ENCODE data around the gene LRRC71. TPM values are rescaled to one million over a fixed set of nuclear protein-coding genes. Genes with fewer than 3 reads are reported as not detected.

LRRC71 gene
- total RNA-seq, 1 experiment from 2014 or later: not detected

DNA sequence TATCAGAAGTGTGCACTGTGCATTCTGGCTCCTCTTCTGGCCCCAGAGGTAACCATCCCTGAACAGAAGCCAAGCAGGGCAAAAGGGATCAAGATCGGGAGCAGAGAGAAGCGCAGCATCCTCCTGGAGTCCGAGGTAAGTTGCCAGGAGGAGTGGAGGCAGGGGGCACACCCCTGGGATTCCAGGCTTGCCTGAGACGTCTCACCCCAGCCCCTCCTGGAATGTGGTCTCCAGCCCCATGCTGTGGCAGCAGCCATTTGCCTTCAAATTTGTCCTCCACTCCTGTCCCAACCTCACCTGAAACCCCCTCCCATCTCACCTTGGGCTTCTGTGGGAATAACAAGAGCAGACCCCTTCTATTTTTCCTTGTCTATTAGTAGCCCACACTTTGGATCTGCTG, 10.1 kb downstream of the LRRC71 start:
- TF ChIP-seq, protein P1, sequence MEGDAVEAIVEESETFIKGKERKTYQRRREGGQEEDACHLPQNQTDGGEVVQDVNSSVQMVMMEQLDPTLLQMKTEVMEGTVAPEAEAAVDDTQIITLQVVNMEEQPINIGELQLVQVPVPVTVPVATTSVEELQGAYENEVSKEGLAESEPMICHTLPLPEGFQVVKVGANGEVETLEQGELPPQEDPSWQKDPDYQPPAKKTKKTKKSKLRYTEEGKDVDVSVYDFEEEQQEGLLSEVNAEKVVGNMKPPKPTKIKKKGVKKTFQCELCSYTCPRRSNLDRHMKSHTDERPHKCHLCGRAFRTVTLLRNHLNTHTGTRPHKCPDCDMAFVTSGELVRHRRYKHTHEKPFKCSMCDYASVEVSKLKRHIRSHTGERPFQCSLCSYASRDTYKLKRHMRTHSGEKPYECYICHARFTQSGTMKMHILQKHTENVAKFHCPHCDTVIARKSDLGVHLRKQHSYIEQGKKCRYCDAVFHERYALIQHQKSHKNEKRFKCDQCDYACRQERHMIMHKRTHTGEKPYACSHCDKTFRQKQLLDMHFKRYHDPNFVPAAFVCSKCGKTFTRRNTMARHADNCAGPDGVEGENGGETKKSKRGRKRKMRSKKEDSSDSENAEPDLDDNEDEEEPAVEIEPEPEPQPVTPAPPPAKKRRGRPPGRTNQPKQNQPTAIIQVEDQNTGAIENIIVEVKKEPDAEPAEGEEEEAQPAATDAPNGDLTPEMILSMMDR (IDR thresholded peaks at IDR 0.05; ENCODE audit: insufficient read depth in 1 of 2, low read depth in 1 of 2, low read length in 1 of 2, severe bottlenecking in 1 of 2, unreplicated experiment in 1 of 2): no peak
- Histone ChIP-seq H3K27me3 (replicated peaks; ENCODE audit: control insufficient read depth, insufficient read depth, low read length) (no peaks in the 10 kb centered on the region), H3K36me3 (ENCODE audit: control insufficient read depth, insufficient read depth, low read length) (no peaks in the 10 kb centered on the region), H3K9me3 (no peaks in the 10 kb centered on the region), H3K4me1 (no peaks in the 10 kb centered on the region), H3K4me3 (ENCODE audit: low read depth, low read length) (no peak overlapping the region)
- no peak for DNase-seq
- H3K27me3 Mint-ChIP-seq (ENCODE audit: insufficient read depth, unreplicated experiment): peaks cover 25% of the 10 kb centered on the region
- ChIA-PET POLR2A (no interaction called here), CTCF (interaction anchor here (0.7 kb wide), 1 partner anchor 318 kb away, joined by 4 read pairs; no protein-coding TSS in a partner anchor)
- intact Hi-C loops (cut with micrococcal nuclease; ENCODE audit: unreplicated experiment): no loop called here
- peak overlapping the region; percentile 2 for H3K27ac Mint-ChIP-seq (ENCODE audit: unreplicated experiment)
- no peaks in the 10 kb centered on the region for H3K9me3 Mint-ChIP-seq (ENCODE audit: unreplicated experiment)
- peaks cover 34% of the 10 kb centered on the region for H3K36me3 Mint-ChIP-seq (ENCODE audit: insufficient read depth, unreplicated experiment)
- BruUV-seq (replicated peaks): no TSS peak
- H3K4me1 Mint-ChIP-seq (ENCODE audit: low read depth, unreplicated experiment): peaks cover 6% of the 10 kb centered on the region
- H3K4me3 Mint-ChIP-seq (ENCODE audit: unreplicated experiment): no peak overlapping the region

DNA sequence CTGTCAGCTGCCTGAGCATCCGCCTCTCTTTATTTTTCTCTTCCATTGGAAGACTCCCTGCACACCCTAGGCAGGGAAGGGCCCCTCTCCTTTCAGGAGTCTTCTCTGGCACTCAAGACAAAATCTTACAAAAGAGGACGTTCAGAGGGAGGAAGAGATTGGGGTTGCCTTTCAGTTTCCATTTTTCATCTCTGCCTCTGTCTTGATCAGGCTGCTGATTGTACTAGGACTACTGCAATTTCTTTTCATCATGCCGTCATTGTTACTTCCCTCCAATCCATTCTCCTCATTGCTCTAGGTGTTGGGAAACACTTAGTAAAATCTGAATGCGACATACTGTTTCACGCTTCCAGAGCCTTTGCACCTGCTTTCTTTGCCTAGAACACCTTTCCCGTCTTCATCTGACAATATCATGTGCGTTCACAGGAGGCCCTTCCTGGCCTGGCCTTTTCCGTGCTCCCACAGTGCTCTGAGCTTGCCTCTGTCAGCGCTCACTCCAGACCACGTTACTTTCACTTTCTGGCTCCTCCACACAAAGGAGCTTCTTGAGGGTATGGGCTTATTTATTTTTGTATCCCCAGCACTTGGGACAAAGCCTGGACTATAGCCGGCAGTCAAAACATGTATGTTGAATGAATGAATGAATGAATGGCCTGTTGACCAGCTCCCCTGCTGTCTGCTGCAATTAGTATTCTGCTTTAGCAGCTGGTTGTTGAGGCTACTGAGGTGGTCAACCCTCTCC, 10.9 kb downstream of the LRRC71 start:
- peaks cover 25% of the 10 kb centered on the region for H3K27me3 Mint-ChIP-seq (ENCODE audit: insufficient read depth, unreplicated experiment)

DNA sequence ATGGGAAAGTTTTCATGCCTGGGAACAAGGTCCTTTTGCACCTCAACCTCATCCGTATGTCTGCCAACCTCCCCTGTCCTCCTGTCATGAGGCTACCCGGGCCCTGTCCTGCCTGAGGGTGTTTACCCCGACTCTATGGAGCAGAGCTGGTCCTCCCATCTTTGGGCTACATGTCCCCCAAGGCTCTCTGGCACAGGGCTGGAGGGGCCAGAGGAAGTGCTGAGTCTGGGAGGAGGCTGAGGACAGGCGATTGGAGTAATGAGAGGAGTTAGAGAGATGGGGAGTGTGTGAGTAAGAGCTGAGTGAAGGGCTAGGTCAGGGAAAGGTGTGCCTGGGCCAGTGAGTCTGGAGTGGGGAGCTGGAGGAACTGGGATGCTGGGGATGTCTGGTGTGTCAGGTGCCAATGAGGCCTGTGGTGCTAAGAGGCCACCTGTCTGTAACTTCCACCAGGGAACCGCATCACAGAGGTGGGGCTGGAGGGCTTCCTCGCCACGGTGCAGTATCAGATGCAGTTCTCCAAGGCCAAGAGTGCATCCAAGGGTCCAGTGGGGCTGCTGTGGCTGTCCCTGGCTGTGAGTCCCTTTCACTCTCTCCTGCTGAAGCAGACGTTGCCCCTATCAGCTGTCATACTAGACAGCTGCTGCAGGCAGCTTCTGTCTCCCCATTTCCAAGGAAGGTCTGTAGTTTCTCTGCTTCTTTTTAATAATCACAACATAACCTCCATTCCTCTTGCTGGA, 11.7 kb downstream of the LRRC71 start:
- no peak overlapping the region for H3K4me3 ChIP-seq (ENCODE audit: low read depth, low read length)

More for the DNA sequence above, 10.9 kb downstream of the LRRC71 start:
- H3K36me3 Mint-ChIP-seq (ENCODE audit: insufficient read depth, unreplicated experiment): peaks cover 34% of the 10 kb centered on the region
- no peak for DNase-seq
- H3K4me3 Mint-ChIP-seq (ENCODE audit: unreplicated experiment): no peak overlapping the region
- Histone ChIP-seq H3K9me3 (no peaks in the 10 kb centered on the region), H3K4me1 (no peaks in the 10 kb centered on the region), H3K27me3 (replicated peaks; ENCODE audit: control insufficient read depth, insufficient read depth, low read length) (no peaks in the 10 kb centered on the region), H3K36me3 (ENCODE audit: control insufficient read depth, insufficient read depth, low read length) (peaks cover 1% of the 10 kb centered on the region; the same call in 1 of the 2 replicates), H3K4me3 (ENCODE audit: low read depth, low read length) (no peak overlapping the region)
- ChIA-PET CTCF (interaction anchor here (1.1 kb wide), 1 partner anchor 71 kb away, joined by 3 read pairs; the partner anchor contains the start of gene NTRK1), POLR2A (no interaction called here)
- TF ChIP-seq, protein P1 (IDR thresholded peaks at IDR 0.05; ENCODE audit: insufficient read depth in 1 of 2, low read depth in 1 of 2, low read length in 1 of 2, severe bottlenecking in 1 of 2, unreplicated experiment in 1 of 2): no peak
- no peaks in the 10 kb centered on the region for H3K9me3 Mint-ChIP-seq (ENCODE audit: unreplicated experiment)
- BruUV-seq (replicated peaks): no TSS peak
- H3K27ac Mint-ChIP-seq (ENCODE audit: unreplicated experiment): no peak overlapping the region
- H3K4me1 Mint-ChIP-seq (ENCODE audit: low read depth, unreplicated experiment): peaks cover 6% of the 10 kb centered on the region
- intact Hi-C loops (cut with micrococcal nuclease; ENCODE audit: unreplicated experiment): no loop called here

More for the DNA sequence above, 11.7 kb downstream of the LRRC71 start:
- Mint-ChIP-seq H3K27ac (ENCODE audit: unreplicated experiment) (no peak overlapping the region), H3K27me3 (ENCODE audit: insufficient read depth, unreplicated experiment) (peaks cover 23% of the 10 kb centered on the region), H3K4me1 (ENCODE audit: low read depth, unreplicated experiment) (peaks cover 4% of the 10 kb centered on the region), H3K36me3 (ENCODE audit: insufficient read depth, unreplicated experiment) (peaks cover 34% of the 10 kb centered on the region), H3K9me3 (ENCODE audit: unreplicated experiment) (no peaks in the 10 kb centered on the region), H3K4me3 (ENCODE audit: unreplicated experiment) (no peak overlapping the region)
- TF ChIP-seq, protein P1 (IDR thresholded peaks at IDR 0.05; ENCODE audit: insufficient read depth in 1 of 2, low read depth in 1 of 2, low read length in 1 of 2, severe bottlenecking in 1 of 2, unreplicated experiment in 1 of 2): no peak
- H3K27me3 ChIP-seq (replicated peaks; ENCODE audit: control insufficient read depth, insufficient read depth, low read length): no peaks in the 10 kb centered on the region
- ChIA-PET POLR2A (no interaction called here), CTCF (interaction anchor here (1.1 kb wide), 1 partner anchor 72 kb away, joined by 3 read pairs; the partner anchor contains the start of gene NTRK1)
- H3K36me3 ChIP-seq (ENCODE audit: control insufficient read depth, insufficient read depth, low read length): peaks cover 1% of the 10 kb centered on the region; the same call in 1 of the 2 replicates
- DNase-seq: no peak
- intact Hi-C loops (cut with micrococcal nuclease; ENCODE audit: unreplicated experiment): no loop called here
- no TSS peak for BruUV-seq (replicated peaks)
- no peaks in the 10 kb centered on the region for H3K4me1 ChIP-seq
- no peaks in the 10 kb centered on the region for H3K9me3 ChIP-seq

Measured in Caco-2 (cell line).